Erythroblast (primary cell): ENCODE results near the gene LRMDA.

Experiments
- GATA1 ChIP-seq: IDR thresholded peaks from 2 replicates; pipeline ENCODE4 v1.6.1; 2011; ENCODE audit warnings: low read depth, mild to moderate bottlenecking, control low read depth, low read length, moderate library complexity
- POLR2A ChIP-seq: IDR thresholded peaks from 2 replicates; pipeline ENCODE4 v1.6.1; 2011; ENCODE audit warnings: mild to moderate bottlenecking, low read length

- TF ChIP-seq POLR2A = no peak
- no peak for TF ChIP-seq GATA1
Measured at GRCh38 chr10:75782463-75783248, 351.2 kb downstream of the LRMDA start.
